Neural progenitor cell (in vitro differentiated cells): ENCODE data around the gene ITGB8. TPM values are rescaled to one million over a fixed set of nuclear protein-coding genes. Genes with fewer than 3 reads are reported as not detected.

ENCODE experiments used
- DNase-seq: peaks from one replicate; pipeline ENCODE4 v3.0.0-alpha.2; 2016; ENCODE audit warnings: low spot score
- H2AFZ ChIP-seq: fragments of 200-600 bp; sonication (generic); replicated peaks from 2 replicates; pipeline ENCODE4 v1.6.1; 2016; ENCODE audit warnings: antibody characterized with exemption
- H3F3A ChIP-seq: fragments of 200-600 bp; sonication (generic); 2 replicates; pipeline ENCODE4 v1.6.1; 2016; ENCODE audit warnings: antibody characterized with exemption, low read depth
- H3K27ac ChIP-seq: fragments of 200-600 bp; sonication (generic); 2 replicates; pipeline ENCODE4 v1.5.1; 2016; ENCODE audit warnings: mild to moderate bottlenecking
- H3K27me3 ChIP-seq: fragments of 200-600 bp; sonication (generic); 2 replicates; pipeline ENCODE4 v1.6.1; 2016; ENCODE audit warnings: mild to moderate bottlenecking, moderate library complexity
- H3K36me3 ChIP-seq: fragments of 200-600 bp; sonication (generic); 2 replicates; pipeline ENCODE4 v1.5.1; 2016
- H3K4me1 ChIP-seq: fragments of 200-600 bp; sonication (generic); 2 replicates; pipeline ENCODE4 v1.6.1; 2016; ENCODE audit warnings: mixed run types
- H3K4me2 ChIP-seq: fragments of 200-600 bp; sonication (generic); 2 replicates; pipeline ENCODE4 v1.6.1; 2016
- H3K4me3 ChIP-seq: fragments of 200-600 bp; sonication (generic); 2 replicates; pipeline ENCODE4 v1.5.1; 2016
- H3K79me2 ChIP-seq: fragments of 200-600 bp; sonication (generic); 2 replicates; pipeline ENCODE4 v1.6.1; 2016; ENCODE audit warnings: low read depth
- H3K9ac ChIP-seq: fragments of 200-600 bp; sonication (generic); 2 replicates; pipeline ENCODE4 v1.6.1; 2016
- H3K9me3 ChIP-seq: fragments of 200-600 bp; sonication (generic); 2 replicates; pipeline ENCODE4 v1.5.1; 2016; ENCODE audit warnings: low read depth
- H4K20me1 ChIP-seq: fragments of 200-600 bp; sonication (generic); 2 replicates; pipeline ENCODE4 v1.6.1; 2016; ENCODE audit warnings: low read depth
- H3K27ac Mint-ChIP-seq: 3 replicates; pipeline ENCODE4 v1.8.0; 2021; ENCODE audit warnings: mixed read lengths
- H3K27me3 Mint-ChIP-seq: 2 replicates; pipeline ENCODE4 v1.8.0; 2022; ENCODE audit warnings: low read depth, mild to moderate bottlenecking, inconsistent platforms, moderate library complexity, mixed read lengths; ENCODE audit not compliant: insufficient read depth
- H3K36me3 Mint-ChIP-seq: 3 replicates; pipeline ENCODE4 v1.8.0; 2021; ENCODE audit warnings: mixed read lengths
- H3K4me1 Mint-ChIP-seq: 3 replicates; pipeline ENCODE4 v1.8.0; 2021; ENCODE audit warnings: mixed read lengths
- H3K4me3 Mint-ChIP-seq: 3 replicates; pipeline ENCODE4 v1.8.0; 2021; ENCODE audit warnings: mild to moderate bottlenecking, moderate library complexity, mixed read lengths
- H3K9me3 Mint-ChIP-seq: 3 replicates; pipeline ENCODE4 v1.8.0; 2020; ENCODE audit warnings: mixed read lengths
- EZH2 ChIP-seq: fragments of 200-600 bp; sonication (generic); IDR thresholded peaks from 2 replicates; pipeline ENCODE4 v1.6.1; 2017; ENCODE audit warnings: antibody characterized with exemption, mild to moderate bottlenecking, moderate library complexity
- EZH2phosphoT487 ChIP-seq: fragments of 200-600 bp; sonication (generic); IDR thresholded peaks from 2 replicates; pipeline ENCODE4 v1.6.1; 2017; ENCODE audit warnings: antibody characterized with exemption
- total RNA-seq: library from RNA; depleted of rRNA; stranded (reverse); fragments of >200 nt; gene quantifications from 2 replicates; pipeline ENCODE4 v1.2.3, GENCODE V29; 2015; ENCODE audit warnings: low replicate concordance
- TF ChIP-seq, protein P1 (sequence below): fragments of 200-600 bp; sonication (generic); IDR thresholded peaks from 2 replicates; pipeline ENCODE4 v1.5.1; 2017; ENCODE audit warnings: antibody characterized with exemption, mild to moderate bottlenecking

ITGB8 gene
- total RNA-seq, 1 donor from 2014 or later, result 5.3 TPM

DNA sequence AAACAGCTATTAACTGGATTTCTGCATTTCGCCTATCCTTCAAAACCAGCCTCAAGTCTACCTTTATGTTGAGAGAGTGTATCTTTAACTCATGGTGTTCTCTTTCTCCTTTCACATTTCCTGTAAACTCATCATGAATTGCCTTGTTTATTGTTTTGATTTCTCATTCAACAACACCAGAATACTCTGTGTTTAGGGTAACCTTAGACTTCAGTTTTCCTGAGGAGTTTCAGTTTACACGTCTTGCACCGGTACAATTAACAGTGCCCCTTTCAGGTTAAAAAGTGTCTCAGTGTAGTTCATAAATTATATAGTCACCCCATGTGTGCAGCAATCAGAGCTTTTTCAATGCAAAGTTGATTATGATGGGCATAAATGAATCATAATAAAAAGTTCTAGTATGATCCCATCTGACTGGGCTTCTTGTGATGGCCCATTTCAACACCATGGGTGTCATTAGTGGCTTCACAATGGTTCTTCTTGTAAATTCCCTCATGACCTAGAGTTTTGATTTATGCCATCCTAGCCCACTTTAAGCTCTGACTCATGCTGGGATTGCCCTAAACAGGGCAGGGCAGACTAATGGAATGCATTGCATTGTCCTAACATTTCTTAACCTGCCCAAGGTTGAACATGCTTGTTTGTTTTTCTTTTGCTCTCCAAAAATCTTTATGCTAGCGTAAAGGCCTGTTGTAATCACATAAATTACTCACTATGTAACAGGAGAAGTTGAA lies 22.0 kb downstream of the ITGB8 start:
- no peaks in the 10 kb centered on the region for H3K9me3 ChIP-seq
- TF ChIP-seq, protein P1, sequence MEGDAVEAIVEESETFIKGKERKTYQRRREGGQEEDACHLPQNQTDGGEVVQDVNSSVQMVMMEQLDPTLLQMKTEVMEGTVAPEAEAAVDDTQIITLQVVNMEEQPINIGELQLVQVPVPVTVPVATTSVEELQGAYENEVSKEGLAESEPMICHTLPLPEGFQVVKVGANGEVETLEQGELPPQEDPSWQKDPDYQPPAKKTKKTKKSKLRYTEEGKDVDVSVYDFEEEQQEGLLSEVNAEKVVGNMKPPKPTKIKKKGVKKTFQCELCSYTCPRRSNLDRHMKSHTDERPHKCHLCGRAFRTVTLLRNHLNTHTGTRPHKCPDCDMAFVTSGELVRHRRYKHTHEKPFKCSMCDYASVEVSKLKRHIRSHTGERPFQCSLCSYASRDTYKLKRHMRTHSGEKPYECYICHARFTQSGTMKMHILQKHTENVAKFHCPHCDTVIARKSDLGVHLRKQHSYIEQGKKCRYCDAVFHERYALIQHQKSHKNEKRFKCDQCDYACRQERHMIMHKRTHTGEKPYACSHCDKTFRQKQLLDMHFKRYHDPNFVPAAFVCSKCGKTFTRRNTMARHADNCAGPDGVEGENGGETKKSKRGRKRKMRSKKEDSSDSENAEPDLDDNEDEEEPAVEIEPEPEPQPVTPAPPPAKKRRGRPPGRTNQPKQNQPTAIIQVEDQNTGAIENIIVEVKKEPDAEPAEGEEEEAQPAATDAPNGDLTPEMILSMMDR, result no peak
- no peak for TF ChIP-seq EZH2
- H3K27me3 Mint-ChIP-seq, result no peaks in the 10 kb centered on the region
- H3K27me3 ChIP-seq, result no peaks in the 10 kb centered on the region
- H3F3A ChIP-seq, result no peaks in the 10 kb centered on the region
- H3K36me3 ChIP-seq, result no peaks in the 10 kb centered on the region
- peaks cover 2% of the 10 kb centered on the region for H3K9me3 Mint-ChIP-seq
- H2AFZ ChIP-seq, result no peak overlapping the region
- H3K36me3 Mint-ChIP-seq, result peaks cover 43% of the 10 kb centered on the region
- peaks cover 9% of the 10 kb centered on the region for H3K4me1 ChIP-seq
- H3K79me2 ChIP-seq, result no peaks in the 10 kb centered on the region
- H3K4me2 ChIP-seq, result no peak overlapping the region
- H3K27ac Mint-ChIP-seq, result no peak overlapping the region
- peaks cover 8% of the 10 kb centered on the region for H3K4me1 Mint-ChIP-seq
- H3K27ac ChIP-seq, result no peak overlapping the region
- H3K9ac ChIP-seq, result no peak overlapping the region
- H3K4me3 Mint-ChIP-seq, result no peak overlapping the region
- no peak for DNase-seq
- H4K20me1 ChIP-seq, result no peaks in the 10 kb centered on the region
- H3K4me3 ChIP-seq, result no peak overlapping the region

DNA sequence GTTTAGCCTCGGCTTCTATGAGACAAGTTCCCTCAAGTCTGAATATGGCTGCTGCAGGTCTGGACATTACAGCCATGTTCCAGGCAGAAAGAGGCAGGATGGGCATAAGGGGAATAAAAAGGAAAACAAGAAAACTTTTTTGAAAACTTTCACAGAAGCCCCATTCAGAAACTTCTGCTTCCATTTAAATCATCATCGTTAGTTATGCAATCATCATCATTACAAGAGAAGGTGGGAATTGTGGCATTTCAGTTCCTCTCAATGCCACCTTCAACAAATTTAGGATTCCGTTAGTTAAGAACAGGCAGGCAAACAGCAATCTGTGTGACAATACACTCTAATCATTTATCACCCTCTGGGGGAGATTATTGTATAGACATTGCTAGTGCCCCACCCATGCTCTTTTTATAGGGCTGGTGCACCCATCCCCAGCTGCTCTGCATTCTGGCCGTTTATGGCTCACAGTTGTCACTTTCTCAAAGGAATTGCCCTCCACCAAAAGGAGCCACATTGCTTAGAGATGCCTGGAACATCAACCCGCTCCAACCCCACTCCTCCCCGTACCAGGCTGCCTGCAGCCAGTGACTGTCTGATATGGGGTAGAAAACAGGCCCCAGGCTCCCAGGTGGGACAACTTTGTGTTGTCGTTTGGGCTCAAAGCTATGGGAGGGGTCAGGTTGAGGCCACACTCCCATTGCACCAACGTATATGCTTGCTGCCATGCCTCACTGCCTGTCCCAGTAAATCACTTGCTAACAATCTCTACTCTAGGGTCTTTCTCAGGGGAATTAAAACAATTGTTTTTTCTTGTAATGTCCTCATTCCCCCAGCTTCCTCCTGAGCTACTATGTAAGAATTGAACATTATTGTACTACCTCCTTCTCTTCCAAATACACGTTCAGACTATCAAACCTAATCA lies 24.2 kb downstream of the ITGB8 start:
- H3K36me3 Mint-ChIP-seq, result peaks cover 48% of the 10 kb centered on the region
- no peak overlapping the region for H3K27ac Mint-ChIP-seq
- no peaks in the 10 kb centered on the region for H3K36me3 ChIP-seq

DNA sequence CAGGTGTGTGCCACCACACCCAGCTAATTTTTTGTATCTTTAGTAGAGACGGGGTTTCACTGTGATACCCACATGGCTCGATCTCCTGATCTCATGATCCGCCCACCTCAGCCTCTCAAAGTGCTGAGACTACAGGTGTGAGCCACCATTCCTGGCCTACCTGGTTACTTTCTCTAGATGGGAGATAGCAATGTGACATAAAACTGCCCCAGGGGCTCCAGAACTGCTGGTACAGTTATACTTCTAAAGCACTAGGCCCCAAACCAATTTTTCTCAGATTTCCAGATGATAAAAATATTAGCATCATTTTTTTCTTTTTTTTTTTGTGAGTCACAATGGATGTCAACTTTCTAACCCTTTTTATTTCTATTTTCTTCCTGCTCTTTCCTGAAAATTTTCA lies 27.4 kb downstream of the ITGB8 start:
- Mint-ChIP-seq H3K36me3 (peaks cover 47% of the 10 kb centered on the region), H3K4me3 (no peak overlapping the region), H3K27ac (no peak overlapping the region), H3K27me3 (peaks cover 3% of the 10 kb centered on the region), H3K4me1 (peaks cover 4% of the 10 kb centered on the region), H3K9me3 (peaks cover 3% of the 10 kb centered on the region)
- H3K36me3 ChIP-seq, result no peaks in the 10 kb centered on the region
- no peaks in the 10 kb centered on the region for H4K20me1 ChIP-seq
- no peak overlapping the region for H3K27ac ChIP-seq
- H3K9me3 ChIP-seq, result no peaks in the 10 kb centered on the region
- no peak overlapping the region for H3K4me3 ChIP-seq
- no peaks in the 10 kb centered on the region for H3F3A ChIP-seq
- peaks cover 16% of the 10 kb centered on the region for H3K4me1 ChIP-seq
- no peak overlapping the region for H3K4me2 ChIP-seq
- no peak overlapping the region for H3K9ac ChIP-seq
- no peaks in the 10 kb centered on the region for H3K27me3 ChIP-seq
- H3K79me2 ChIP-seq, result no peaks in the 10 kb centered on the region
- no peak for DNase-seq
- H2AFZ ChIP-seq, result no peak overlapping the region
- TF ChIP-seq, protein P1, result no peak
- TF ChIP-seq EZH2phosphoT487, result no peak

More for the DNA sequence above, 24.2 kb downstream of the ITGB8 start:
- H3K27me3 ChIP-seq, result no peaks in the 10 kb centered on the region
- no peak overlapping the region for H3K27ac ChIP-seq
- no peaks in the 10 kb centered on the region for H3F3A ChIP-seq
- H3K4me1 ChIP-seq, result peaks cover 9% of the 10 kb centered on the region
- H3K4me2 ChIP-seq, result no peak overlapping the region
- H3K79me2 ChIP-seq, result no peaks in the 10 kb centered on the region
- H4K20me1 ChIP-seq, result no peaks in the 10 kb centered on the region
- no peak for DNase-seq
- Mint-ChIP-seq H3K27me3 (peaks cover 3% of the 10 kb centered on the region), H3K4me3 (no peak overlapping the region), H3K4me1 (peaks cover 8% of the 10 kb centered on the region), H3K9me3 (peaks cover 5% of the 10 kb centered on the region)
- H3K4me3 ChIP-seq, result no peak overlapping the region
- H3K9ac ChIP-seq, result no peak overlapping the region
- H2AFZ ChIP-seq, result no peak overlapping the region
- no peaks in the 10 kb centered on the region for H3K9me3 ChIP-seq
- no peak for TF ChIP-seq EZH2phosphoT487
- TF ChIP-seq, protein P1, result no peak
